ENCODE measurements around the gene LRRC2.
A peak's percentile ranks its signal among the peaks of the same experiment; 100 is the strongest.
"Not testable (repeated sequence)": the region's sequence is repeated elsewhere in the genome, so short reads cannot be mapped to it uniquely, and the experiment has no call there.

Gene LRRC2

GRCh38 chr3:46497556-46498265, 68.4 kb downstream of the LRRC2 start, which contains the start of gene RTP3:
Gene RTP3, plus strand, starts transcription at chr3:46497976. Its CDS starts 87 bp downstream, at chr3:46498063.
- DNase-seq (ENCODE audit: low read depth in 2 of 2): no peak

DNA sequence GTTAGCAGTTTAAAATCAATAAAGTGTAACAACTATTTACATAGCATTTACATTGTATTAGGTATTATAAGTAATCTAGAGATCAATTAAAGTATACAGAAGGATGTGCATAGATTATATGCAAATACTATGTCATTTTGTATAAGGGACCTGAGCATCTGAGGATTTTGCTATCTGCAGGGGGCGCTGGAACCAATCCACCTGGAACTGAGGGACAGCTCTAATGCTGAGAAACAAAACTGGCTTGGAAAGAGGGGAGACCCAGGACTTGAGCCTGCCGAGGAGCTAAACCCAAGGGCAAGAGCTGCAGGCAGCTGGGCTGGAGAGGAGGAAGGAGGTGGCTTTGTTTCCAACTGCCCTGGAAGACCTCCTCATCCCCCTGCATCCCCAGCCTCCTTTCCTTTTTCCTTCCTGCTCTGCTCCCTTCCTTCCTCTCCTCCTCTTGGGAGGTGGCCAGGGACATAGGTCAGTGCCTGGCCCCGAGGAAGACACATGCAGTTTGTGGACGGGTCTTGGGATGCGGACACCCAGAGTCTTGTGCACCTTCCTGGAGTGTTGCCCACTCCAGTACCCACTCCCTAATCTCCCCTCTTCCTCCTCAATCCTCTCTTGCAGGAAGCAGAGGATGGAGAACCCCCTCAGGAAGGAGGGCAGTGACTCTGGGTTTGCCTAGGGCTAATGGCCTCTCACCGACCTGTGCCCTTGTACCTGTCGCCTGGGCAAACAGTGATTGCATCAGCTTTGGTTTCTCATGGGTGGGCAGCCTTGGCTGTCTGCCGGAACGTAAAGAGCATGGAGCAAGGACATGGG, 69.2 kb downstream of the LRRC2 start:
- DNase-seq (ENCODE audit: low read depth in 2 of 2): peak; percentile 25 to 36

- no peak for DNase-seq (ENCODE audit: low read depth in 2 of 2)
Observed at GRCh38 chr3:46495901-46496456, 70.1 kb downstream of the LRRC2 start.

DNA sequence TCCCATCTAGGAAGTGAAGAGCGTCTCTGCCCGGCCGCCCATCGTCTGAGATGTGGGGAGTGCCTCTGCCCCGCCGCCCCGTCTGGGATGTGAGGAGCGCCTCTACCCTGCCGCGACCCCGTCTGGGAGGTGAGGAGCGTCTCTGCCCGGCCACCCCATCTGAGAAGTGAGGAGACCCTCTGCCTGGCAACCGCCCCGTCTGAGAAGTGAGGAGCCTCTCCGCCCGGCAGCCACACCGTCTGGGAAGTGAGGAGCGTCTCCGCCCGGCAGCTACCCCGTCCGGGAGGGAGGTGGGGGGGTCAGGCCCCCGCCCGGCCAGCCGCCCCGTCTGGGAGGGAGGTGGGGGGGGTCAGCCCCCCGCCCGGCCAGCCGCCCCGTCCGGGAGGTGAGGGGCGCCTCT, 71.6 kb downstream of the LRRC2 start:
- DNase-seq (ENCODE audit: low read depth in 2 of 2): not testable (repeated sequence)

DNA sequence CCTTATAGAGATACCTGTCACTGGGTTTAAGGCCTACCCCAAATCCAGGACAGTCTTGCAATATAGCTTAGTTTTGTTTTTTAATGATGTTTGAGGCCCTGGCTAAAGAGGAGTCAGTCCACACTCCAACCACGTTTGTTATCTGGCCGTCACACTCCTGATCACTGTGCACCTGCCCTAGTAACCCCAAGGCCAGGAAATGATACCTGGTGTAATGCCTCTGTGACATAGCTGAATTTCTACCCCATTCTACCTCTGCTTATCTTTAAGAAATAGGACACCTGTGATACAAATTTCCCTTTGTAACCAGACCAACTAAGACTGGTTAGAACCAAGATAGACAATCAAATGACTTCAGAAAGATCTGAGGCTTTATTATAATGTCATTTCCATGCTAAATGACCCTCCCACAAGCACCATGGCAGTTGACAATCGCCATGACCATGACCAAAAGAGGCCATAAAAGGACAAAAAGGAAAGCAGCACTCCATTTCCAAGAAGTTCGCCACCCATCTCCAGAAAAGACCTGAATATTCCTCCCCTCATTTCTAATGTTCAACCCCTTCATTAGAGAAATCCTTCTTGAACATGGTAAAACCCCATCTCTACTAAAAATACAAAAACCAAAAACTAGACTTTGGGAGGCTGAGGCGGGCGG, 73.1 kb downstream of the LRRC2 start:
- no peak for DNase-seq (ENCODE audit: low read depth in 2 of 2)

- DNase-seq (ENCODE audit: low read depth in 2 of 2): no peak
Observed at GRCh38 chr3:46491089-46492070, 74.7 kb downstream of the LRRC2 start.

DNA sequence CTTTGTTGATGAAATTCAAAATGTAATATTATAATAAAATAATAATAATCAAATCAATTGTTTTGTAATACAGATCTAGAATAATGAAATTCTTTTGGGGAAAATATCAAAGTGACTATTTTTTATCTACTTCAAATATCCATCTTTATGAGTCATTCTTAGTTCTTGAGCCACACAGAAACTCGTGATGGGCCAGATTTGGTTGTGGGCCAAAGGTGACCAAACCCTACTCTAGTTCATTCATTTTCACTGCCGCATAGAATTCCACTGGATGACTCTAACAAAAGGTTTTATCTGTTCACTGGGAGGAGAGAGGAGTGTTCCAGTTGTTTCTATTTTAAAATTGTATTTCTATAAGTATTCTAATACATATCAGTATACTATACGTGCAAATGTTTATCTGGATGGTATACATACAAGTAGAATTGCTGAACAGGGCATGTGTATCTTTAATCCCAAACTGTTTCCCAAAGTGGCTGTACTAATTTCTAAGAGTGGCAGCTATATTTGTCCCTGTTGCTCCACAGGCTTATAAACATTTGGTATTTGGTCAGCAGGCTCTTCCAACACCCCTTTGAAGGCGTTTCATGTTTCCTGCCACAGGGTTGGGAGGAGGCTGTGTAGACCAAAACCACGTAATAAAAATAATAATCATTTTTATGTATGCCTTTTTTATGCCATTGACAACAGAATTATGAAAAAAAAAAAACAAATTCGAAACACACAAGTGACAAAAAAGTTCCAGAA, 75.6 kb downstream of the LRRC2 start:
- DNase-seq (ENCODE audit: low read depth in 2 of 2): no peak

DNA sequence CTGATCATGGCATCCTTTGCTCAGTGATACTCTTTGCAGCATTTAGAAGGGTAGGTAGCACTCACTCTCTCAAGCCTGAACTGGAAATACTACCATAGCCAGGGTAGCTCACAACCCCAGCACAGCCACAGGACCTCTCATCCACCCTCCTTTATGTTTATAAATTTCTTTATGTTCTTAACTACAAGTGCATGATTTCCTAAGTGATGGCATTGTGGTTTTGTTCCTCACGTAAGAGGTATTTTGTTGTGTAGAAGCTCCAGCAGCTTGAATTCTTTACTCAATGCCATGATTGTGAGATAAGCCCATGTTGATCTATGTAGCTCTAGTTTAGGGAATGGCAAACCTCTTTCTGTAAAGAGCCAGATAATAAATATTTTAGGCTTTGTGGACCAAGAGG, 76.2 kb downstream of the LRRC2 start:
- DNase-seq (ENCODE audit: low read depth in 2 of 2): no peak

GRCh38 chr3:46489381-46489780, 76.7 kb downstream of the LRRC2 start:
- no peak for DNase-seq (ENCODE audit: low read depth in 2 of 2)

DNA sequence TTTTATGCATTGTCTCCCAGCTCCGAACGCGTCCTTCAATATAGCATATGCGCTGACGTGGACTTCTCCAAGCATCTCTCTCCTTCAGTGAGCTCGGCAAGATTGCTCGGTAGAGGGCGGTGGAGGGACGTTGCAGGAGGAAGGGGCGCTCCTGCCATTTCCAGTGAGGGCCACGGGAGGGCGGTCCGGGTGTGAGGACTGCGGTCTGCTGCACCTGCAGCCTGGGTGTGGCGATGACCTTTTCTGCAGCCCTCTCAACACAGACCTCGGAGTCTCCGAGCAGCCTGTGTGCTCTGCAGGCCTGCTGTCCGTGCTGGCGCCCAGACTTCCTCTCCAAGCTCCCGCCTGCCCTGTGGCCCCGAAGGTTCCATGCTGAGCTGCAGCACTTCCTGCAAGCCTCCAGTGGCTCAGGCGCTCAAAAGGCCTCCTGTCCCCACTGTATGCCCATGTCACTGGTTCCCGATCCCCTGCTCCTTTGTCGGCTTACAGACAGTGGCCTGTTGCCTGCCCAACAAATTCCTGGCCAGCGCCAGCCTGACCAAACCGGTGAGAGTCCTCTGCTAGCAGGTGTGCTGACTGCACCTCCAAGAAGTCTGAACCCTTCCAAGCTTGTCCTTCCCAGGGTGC, 77.3 kb downstream of the LRRC2 start:
- peak; percentile 89 to 91 for DNase-seq (ENCODE audit: low read depth in 2 of 2)

- no peak for DNase-seq (ENCODE audit: low read depth in 2 of 2)
Observed at GRCh38 chr3:46485779-46486175, 80.3 kb downstream of the LRRC2 start.

DNA sequence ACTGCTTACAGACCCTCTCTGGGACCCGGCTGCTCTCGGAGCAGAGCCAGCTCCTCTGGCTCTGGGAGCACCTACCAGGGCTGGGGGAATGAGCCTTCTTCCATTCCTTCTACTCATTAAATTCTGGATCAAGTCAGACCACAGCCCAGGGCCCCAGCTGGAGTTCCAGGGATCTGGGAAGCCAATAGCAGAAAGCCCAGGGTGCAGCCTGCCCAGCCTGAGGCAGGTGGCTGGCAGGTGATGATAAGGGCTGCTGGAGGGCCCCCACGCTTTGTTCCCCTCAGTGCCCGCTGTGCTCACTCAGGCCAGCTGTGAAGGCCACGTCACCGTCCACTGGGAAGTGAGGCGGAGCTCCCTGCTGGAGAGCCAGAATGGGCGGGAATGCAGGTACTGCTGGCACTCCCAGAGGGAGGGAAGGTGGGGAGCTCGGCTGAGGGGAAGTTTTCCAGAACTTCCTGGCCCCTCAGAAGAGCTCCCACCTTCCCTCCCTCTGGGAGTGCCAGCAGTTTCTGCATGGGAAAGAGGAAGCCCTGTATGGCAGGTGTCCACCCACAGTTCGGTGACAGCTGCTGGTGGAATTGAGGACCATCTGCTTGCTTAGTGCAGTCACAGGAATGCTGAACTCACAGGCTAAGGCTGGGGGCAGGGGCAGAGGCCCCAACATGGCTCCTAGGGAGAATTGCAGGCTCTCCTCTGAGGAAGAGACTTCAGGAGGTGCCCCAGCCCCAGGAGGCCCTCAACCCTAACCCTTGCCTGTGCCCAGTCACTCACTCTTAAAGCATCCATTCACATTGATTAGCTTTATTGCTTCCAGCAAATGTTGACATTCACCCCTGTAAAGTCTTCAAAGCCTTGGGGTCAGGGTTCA, 81.0 kb downstream of the LRRC2 start:
- DNase-seq (ENCODE audit: low read depth in 2 of 2): no peak

GRCh38 chr3:46484388-46484787, 81.7 kb downstream of the LRRC2 start:
- DNase-seq (ENCODE audit: low read depth in 2 of 2): no peak

- no peak for DNase-seq (ENCODE audit: low read depth in 2 of 2)
Observed at GRCh38 chr3:46483825-46484224, 82.3 kb downstream of the LRRC2 start.

GRCh38 chr3:46482632-46483350, 83.3 kb downstream of the LRRC2 start:
- DNase-seq (ENCODE audit: low read depth in 2 of 2): no peak

GRCh38 chr3:46481636-46482035, 84.5 kb downstream of the LRRC2 start:
- no peak for DNase-seq (ENCODE audit: low read depth in 2 of 2)

- no peak for DNase-seq (ENCODE audit: low read depth in 2 of 2)
Observed at GRCh38 chr3:46480491-46481195, 85.5 kb downstream of the LRRC2 start.

DNA sequence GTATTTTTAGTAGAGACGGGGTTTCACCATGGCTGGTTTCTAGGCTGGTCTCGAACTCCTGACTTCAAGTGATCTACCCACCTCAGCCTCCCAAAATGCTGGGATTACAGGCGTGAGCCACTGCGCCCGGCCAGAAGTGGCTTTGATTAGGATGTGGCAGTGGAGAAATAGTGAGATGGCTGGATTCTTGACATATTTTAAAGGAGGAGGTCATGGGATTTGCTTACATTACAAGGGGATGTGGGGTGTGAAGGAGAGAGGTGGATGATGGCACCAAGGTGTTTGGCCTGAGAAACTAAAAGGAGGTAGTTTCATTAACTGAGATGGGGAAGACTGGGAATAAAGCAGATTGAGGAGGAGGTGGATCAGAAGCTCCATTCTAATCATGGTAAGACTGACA, 86.4 kb downstream of the LRRC2 start:
- DNase-seq (ENCODE audit: low read depth in 2 of 2): no peak

Data from stimulated activated CD4-positive, alpha-beta T cell treated with anti-CD3 and anti-CD28 coated beads, Interleukin-1b, Interleukin-23, amount 100 ng/mL, for 4 hours (primary cell).